GM20000 (cell line): ENCODE results near the gene JUN.

Experiments
- DNase-seq: peaks from one replicate; pipeline ENCODE4 v3.0.0; 2012; ENCODE audit warnings: low spot score
- CTCF ChIP-seq: IDR thresholded peaks from 2 replicates; pipeline ENCODE4 v1.5.1; 2012; ENCODE audit warnings: mild to moderate bottlenecking, control low read depth; ENCODE audit errors: extremely low read depth, missing control alignments

The JUN gene

GRCh38 chr1:58754073-58754613, 29.7 kb downstream of the JUN start:
- DNase-seq, result no peak
- TF ChIP-seq CTCF, result no peak

GRCh38 chr1:58753431-58753866, 30.4 kb downstream of the JUN start:
- TF ChIP-seq CTCF, result no peak
- DNase-seq, result no peak

- DNase-seq, result no peak
- no peak for TF ChIP-seq CTCF
These were observed 34.2 kb downstream of the JUN start for GRCh38 chr1:58749646-58750045.

GRCh38 chr1:58748666-58749065, 35.2 kb downstream of the JUN start:
- TF ChIP-seq CTCF, result no peak
- no peak for DNase-seq

GRCh38 chr1:58746757-58747156, 37.1 kb downstream of the JUN start:
- DNase-seq, result no peak
- TF ChIP-seq CTCF, result no peak

GRCh38 chr1:58746182-58746581, 37.7 kb downstream of the JUN start:
- no peak for TF ChIP-seq CTCF
- no peak for DNase-seq

GRCh38 chr1:58745666-58746065, 38.2 kb downstream of the JUN start:
- TF ChIP-seq CTCF, result no peak

More at GRCh38 chr1:58745666-58746065, 38.2 kb downstream of the JUN start:
- no peak for DNase-seq
